Type B pancreatic cell (in vitro differentiated cells): ENCODE measurements around the gene CD302. TPM values are rescaled to one million over a fixed set of nuclear protein-coding genes. Genes with fewer than 3 reads are reported as not detected.
"Not testable (repeated sequence)": the region's sequence is repeated elsewhere in the genome, so short reads cannot be mapped to it uniquely, and the experiment has no call there.

Experiments
- DNase-seq: peaks from one replicate; pipeline ENCODE4 v3.0.0; 2021; ENCODE audit warnings: mixed read lengths; ENCODE audit not compliant: unreplicated experiment; ENCODE audit errors: extremely low spot score
- H3K27ac Mint-ChIP-seq: 2 replicates; pipeline ENCODE4 v1.8.0; 2021; ENCODE audit warnings: mild to moderate bottlenecking, mixed read lengths
- H3K27me3 Mint-ChIP-seq: 2 replicates; pipeline ENCODE4 v1.8.0; 2021; ENCODE audit warnings: mixed read lengths
- H3K36me3 Mint-ChIP-seq: 2 replicates; pipeline ENCODE4 v1.8.0; 2021; ENCODE audit warnings: mixed read lengths
- H3K4me1 Mint-ChIP-seq: one replicate; pipeline ENCODE4 v1.8.0; 2021; ENCODE audit warnings: mixed read lengths; ENCODE audit not compliant: unreplicated experiment
- H3K4me3 Mint-ChIP-seq: 2 replicates; pipeline ENCODE4 v1.8.0; 2021; ENCODE audit warnings: mild to moderate bottlenecking, mixed read lengths
- H3K9me3 Mint-ChIP-seq: 2 replicates; pipeline ENCODE4 v1.8.0; 2021; ENCODE audit warnings: mixed read lengths
- CTCF ChIP-seq: fragments of 200-600 bp; sonication (generic); conservative IDR thresholded peaks from 2 replicates; pipeline ENCODE4 v1.5.0; 2021; ENCODE audit warnings: antibody characterized with exemption, mild to moderate bottlenecking
- total RNA-seq: library from RNA; stranded (reverse); gene quantifications from 2 replicates; pipeline ENCODE4 v1.2.1, GENCODE V29; 2021; ENCODE audit warnings: low replicate concordance

Gene CD302
- total RNA-seq, 1 donor from 2014 or later: 4.2 TPM

- H3K9me3 Mint-ChIP-seq: no peaks in the 10 kb centered on the region
- no peak overlapping the region for H3K27ac Mint-ChIP-seq
- H3K36me3 Mint-ChIP-seq: no peaks in the 10 kb centered on the region
- H3K4me3 Mint-ChIP-seq: no peak overlapping the region
- no peak for TF ChIP-seq CTCF
- H3K27me3 Mint-ChIP-seq: no peaks in the 10 kb centered on the region
- no peaks in the 10 kb centered on the region for H3K4me1 Mint-ChIP-seq
- no peak for DNase-seq
Observed at GRCh38 chr2:159785195-159785594, 12.8 kb downstream of the CD302 start.

GRCh38 chr2:159784744-159785143 is 13.3 kb downstream of the CD302 start:
- not testable (repeated sequence) for H3K27me3 Mint-ChIP-seq, H3K36me3 Mint-ChIP-seq, H3K27ac Mint-ChIP-seq, H3K4me1 Mint-ChIP-seq, DNase-seq, H3K9me3 Mint-ChIP-seq, H3K4me3 Mint-ChIP-seq

GRCh38 chr2:159783556-159783955 is 14.5 kb downstream of the CD302 start:
- Mint-ChIP-seq H3K27me3 (no peaks in the 10 kb centered on the region), H3K4me3 (no peak overlapping the region), H3K36me3 (no peaks in the 10 kb centered on the region), H3K9me3 (no peaks in the 10 kb centered on the region), H3K4me1 (no peaks in the 10 kb centered on the region), H3K27ac (no peak overlapping the region)
- no peak for TF ChIP-seq CTCF
- DNase-seq: no peak

- Mint-ChIP-seq H3K4me3 (no peak overlapping the region), H3K27ac (no peak overlapping the region), H3K9me3 (no peaks in the 10 kb centered on the region), H3K27me3 (no peaks in the 10 kb centered on the region), H3K36me3 (peaks cover 4% of the 10 kb centered on the region), H3K4me1 (no peaks in the 10 kb centered on the region)
- peak; percentile 29 for TF ChIP-seq CTCF
- no peak for DNase-seq
Observed at GRCh38 chr2:159776321-159776720, 21.7 kb downstream of the CD302 start.

GRCh38 chr2:159775021-159775420 is 23.0 kb downstream of the CD302 start:
- no peaks in the 10 kb centered on the region for H3K9me3 Mint-ChIP-seq
- H3K4me1 Mint-ChIP-seq: no peaks in the 10 kb centered on the region
- TF ChIP-seq CTCF: no peak
- no peak overlapping the region for H3K4me3 Mint-ChIP-seq
- DNase-seq: no peak
- peaks cover 11% of the 10 kb centered on the region for H3K36me3 Mint-ChIP-seq
- no peaks in the 10 kb centered on the region for H3K27me3 Mint-ChIP-seq
- peak overlapping the region; percentile 14 for H3K27ac Mint-ChIP-seq

- Mint-ChIP-seq H3K4me1 (no peaks in the 10 kb centered on the region), H3K27me3 (no peaks in the 10 kb centered on the region), H3K9me3 (no peaks in the 10 kb centered on the region), H3K36me3 (peaks cover 11% of the 10 kb centered on the region), H3K4me3 (no peak overlapping the region), H3K27ac (peak overlapping the region; percentile 14)
- no peak for TF ChIP-seq CTCF
- no peak for DNase-seq
Observed at GRCh38 chr2:159774370-159774990, 23.5 kb downstream of the CD302 start.
